Endodermal cell (in vitro differentiated cells): ENCODE data around the gene RUNX1. TPM values are rescaled to one million over a fixed set of nuclear protein-coding genes. Genes with fewer than 3 reads are reported as not detected.

Experiments
- DNase-seq: peaks from one replicate; pipeline ENCODE4 v3.0.0-alpha.2; 2017
- H3K27ac ChIP-seq: 2 replicates; pipeline ENCODE4 v1.5.1; 2013; ENCODE audit warnings: mild to moderate bottlenecking, low read depth, low read length, moderate library complexity
- H3K27me3 ChIP-seq: 2 replicates; pipeline ENCODE4 v1.6.1; 2013; ENCODE audit warnings: mild to moderate bottlenecking, low read length, moderate library complexity; ENCODE audit not compliant: insufficient read depth, control insufficient read depth, poor library complexity, severe bottlenecking
- H3K36me3 ChIP-seq: 2 replicates; pipeline ENCODE4 v1.7.0; 2013; ENCODE audit warnings: mild to moderate bottlenecking, low read length, moderate library complexity; ENCODE audit not compliant: control insufficient read depth, insufficient read depth
- H3K4me1 ChIP-seq: one replicate; pipeline ENCODE4 v1.7.0; 2013; ENCODE audit warnings: low read length; ENCODE audit not compliant: control insufficient read depth, insufficient read depth
- H3K4me3 ChIP-seq: 2 replicates; pipeline ENCODE4 v1.5.1; 2013; ENCODE audit warnings: mild to moderate bottlenecking, low read length, moderate library complexity
- H3K9ac ChIP-seq: 2 replicates; pipeline ENCODE4 v1.6.1; 2013; ENCODE audit warnings: mild to moderate bottlenecking, low read length, moderate library complexity; ENCODE audit not compliant: poor library complexity, severe bottlenecking; ENCODE audit errors: extremely low read depth
- H3K9me3 ChIP-seq: 2 replicates; pipeline ENCODE4 v1.6.1; 2013; ENCODE audit warnings: mild to moderate bottlenecking, low read length, moderate library complexity; ENCODE audit not compliant: control insufficient read depth
- H3K27ac Mint-ChIP-seq: 2 replicates; pipeline ENCODE4 v1.8.0; 2020; ENCODE audit warnings: mixed read lengths
- H3K27me3 Mint-ChIP-seq: 2 replicates; pipeline ENCODE4 v1.8.0; 2021; ENCODE audit warnings: mild to moderate bottlenecking, mixed read lengths; ENCODE audit not compliant: insufficient read depth
- H3K36me3 Mint-ChIP-seq: 2 replicates; pipeline ENCODE4 v1.8.0; 2020; ENCODE audit warnings: low read depth, mixed read lengths
- H3K4me1 Mint-ChIP-seq: 2 replicates; pipeline ENCODE4 v1.8.0; 2020; ENCODE audit warnings: mixed read lengths
- H3K4me3 Mint-ChIP-seq: 2 replicates; pipeline ENCODE4 v1.8.0; 2020; ENCODE audit warnings: mild to moderate bottlenecking, moderate library complexity, mixed read lengths
- H3K9me3 Mint-ChIP-seq: 2 replicates; pipeline ENCODE4 v1.8.0; 2020; ENCODE audit warnings: mild to moderate bottlenecking, mixed read lengths
- WGBS, 2 experiments: methylation state at CpG; one replicate each; pipeline versions ENCODE4 v1.1.5 to v1.1.7; 2013; ENCODE audit warnings: missing lambda C conversion rate in 2 of 2, mixed read lengths in 1 of 2; ENCODE audit not compliant: insufficient coverage in 1 of 2, insufficient read length in 1 of 2; 5-methylcytosine and 5-hydroxymethylcytosine counted together
- total RNA-seq, 2 donors: library from RNA; stranded (reverse); fragmentation: NEBNext Ultra II Directional in 1 of 2; extraction: Animal tissue kit (Norgen Biotek cat#: 25700) in 1 of 2; gene quantifications; 2 replicates in 1 of 2; 3 replicates in 1 of 2; pipeline ENCODE4 v1.2.1, GENCODE V29; 2021
- TF ChIP-seq, protein P1 (sequence below): fragments of 200-600 bp; sonication (generic); conservative IDR thresholded peaks from 2 replicates; pipeline ENCODE4 v1.5.0; 2021; ENCODE audit warnings: antibody characterized with exemption, mild to moderate bottlenecking

RUNX1 gene
- total RNA-seq, 2 donors from 2014 or later: 0.31 to 2.8 TPM

DNA sequence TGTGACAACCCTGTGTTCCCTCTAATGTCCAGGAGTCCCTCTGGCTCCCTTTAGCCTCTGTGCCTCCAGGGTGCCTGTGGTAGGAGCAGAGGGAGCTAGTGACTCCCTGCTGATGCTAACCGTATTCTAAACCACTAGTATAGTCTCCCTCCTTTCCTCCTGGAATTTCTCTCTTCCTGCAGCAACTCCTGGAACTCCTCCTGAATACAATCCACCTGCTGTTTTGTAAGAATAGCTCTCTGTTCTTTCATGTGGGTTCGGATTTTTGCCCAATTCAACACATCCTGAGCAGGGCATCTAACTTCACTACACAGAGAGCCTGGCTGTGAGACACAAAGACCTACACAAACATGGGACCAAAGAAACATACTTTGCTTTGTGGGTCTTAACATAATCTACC lies 107.9 kb downstream of the RUNX1 start:
- H3K4me3 ChIP-seq: no peak overlapping the region
- H3K4me1 ChIP-seq: no peaks in the 10 kb centered on the region
- peaks cover 2% of the 10 kb centered on the region for H3K27me3 ChIP-seq
- no peaks in the 10 kb centered on the region for H3K36me3 ChIP-seq
- no peak overlapping the region for H3K4me3 Mint-ChIP-seq
- H3K27ac Mint-ChIP-seq: no peak overlapping the region
- no peak overlapping the region for H3K9ac ChIP-seq
- TF ChIP-seq, protein P1, sequence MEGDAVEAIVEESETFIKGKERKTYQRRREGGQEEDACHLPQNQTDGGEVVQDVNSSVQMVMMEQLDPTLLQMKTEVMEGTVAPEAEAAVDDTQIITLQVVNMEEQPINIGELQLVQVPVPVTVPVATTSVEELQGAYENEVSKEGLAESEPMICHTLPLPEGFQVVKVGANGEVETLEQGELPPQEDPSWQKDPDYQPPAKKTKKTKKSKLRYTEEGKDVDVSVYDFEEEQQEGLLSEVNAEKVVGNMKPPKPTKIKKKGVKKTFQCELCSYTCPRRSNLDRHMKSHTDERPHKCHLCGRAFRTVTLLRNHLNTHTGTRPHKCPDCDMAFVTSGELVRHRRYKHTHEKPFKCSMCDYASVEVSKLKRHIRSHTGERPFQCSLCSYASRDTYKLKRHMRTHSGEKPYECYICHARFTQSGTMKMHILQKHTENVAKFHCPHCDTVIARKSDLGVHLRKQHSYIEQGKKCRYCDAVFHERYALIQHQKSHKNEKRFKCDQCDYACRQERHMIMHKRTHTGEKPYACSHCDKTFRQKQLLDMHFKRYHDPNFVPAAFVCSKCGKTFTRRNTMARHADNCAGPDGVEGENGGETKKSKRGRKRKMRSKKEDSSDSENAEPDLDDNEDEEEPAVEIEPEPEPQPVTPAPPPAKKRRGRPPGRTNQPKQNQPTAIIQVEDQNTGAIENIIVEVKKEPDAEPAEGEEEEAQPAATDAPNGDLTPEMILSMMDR: no peak
- H3K9me3 ChIP-seq: no peaks in the 10 kb centered on the region
- H3K36me3 Mint-ChIP-seq: no peaks in the 10 kb centered on the region
- no peak overlapping the region for H3K27ac ChIP-seq
- DNase-seq: no peak
- H3K4me1 Mint-ChIP-seq: peaks cover 10% of the 10 kb centered on the region
- H3K9me3 Mint-ChIP-seq: no peaks in the 10 kb centered on the region
- 55 to 63% methylated on average over 1 to 2 of the region's 2 CpGs for WGBS, 2 experiments
- H3K27me3 Mint-ChIP-seq: no peaks in the 10 kb centered on the region

DNA sequence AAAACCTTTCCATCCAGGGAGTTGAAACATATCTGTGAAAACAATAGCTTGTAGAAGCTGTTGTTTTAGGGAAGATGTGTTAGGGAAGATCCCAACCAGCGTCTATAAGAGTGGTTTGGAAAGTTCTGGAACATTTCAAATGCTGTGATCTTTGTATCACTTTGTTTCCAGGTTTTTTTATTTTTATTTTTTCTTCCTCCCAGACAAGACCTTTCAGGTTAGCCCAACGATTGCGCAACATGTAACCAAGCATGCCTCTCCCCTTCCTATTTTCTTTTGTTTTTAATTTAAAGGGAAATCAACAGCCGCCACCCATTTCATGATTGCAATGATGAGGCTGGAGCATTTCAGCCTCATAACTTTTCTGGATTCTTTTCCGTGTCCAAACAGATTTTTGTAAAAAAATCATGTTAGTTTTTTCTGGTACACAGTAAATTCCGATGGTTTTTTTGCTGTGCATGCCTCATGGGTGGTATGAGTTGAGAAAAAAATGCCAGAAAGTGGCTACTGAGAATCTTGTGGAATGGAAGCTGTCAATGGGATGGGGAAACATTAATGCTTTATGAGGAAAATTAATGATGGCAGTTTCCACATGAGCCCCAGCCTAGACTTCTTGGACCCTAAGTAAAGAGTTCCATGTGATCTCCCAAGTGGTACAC lies 109.3 kb downstream of the RUNX1 start:
- H3K9me3 ChIP-seq: no peaks in the 10 kb centered on the region
- WGBS, 2 experiments: 90 to 93% methylated on average over 3 to 6 of the region's 6 CpGs
- H3K27me3 ChIP-seq: no peaks in the 10 kb centered on the region
- no peaks in the 10 kb centered on the region for H3K4me1 ChIP-seq
- no peak overlapping the region for H3K4me3 ChIP-seq
- Mint-ChIP-seq H3K4me3 (no peak overlapping the region), H3K27me3 (peaks cover under 1% of the 10 kb centered on the region), H3K9me3 (no peaks in the 10 kb centered on the region), H3K27ac (no peak overlapping the region), H3K4me1 (peaks cover 10% of the 10 kb centered on the region), H3K36me3 (no peaks in the 10 kb centered on the region)
- DNase-seq: no peak
- H3K27ac ChIP-seq: no peak overlapping the region
- H3K36me3 ChIP-seq: no peaks in the 10 kb centered on the region
- H3K9ac ChIP-seq: no peak overlapping the region
- TF ChIP-seq, protein P1: no peak

DNA sequence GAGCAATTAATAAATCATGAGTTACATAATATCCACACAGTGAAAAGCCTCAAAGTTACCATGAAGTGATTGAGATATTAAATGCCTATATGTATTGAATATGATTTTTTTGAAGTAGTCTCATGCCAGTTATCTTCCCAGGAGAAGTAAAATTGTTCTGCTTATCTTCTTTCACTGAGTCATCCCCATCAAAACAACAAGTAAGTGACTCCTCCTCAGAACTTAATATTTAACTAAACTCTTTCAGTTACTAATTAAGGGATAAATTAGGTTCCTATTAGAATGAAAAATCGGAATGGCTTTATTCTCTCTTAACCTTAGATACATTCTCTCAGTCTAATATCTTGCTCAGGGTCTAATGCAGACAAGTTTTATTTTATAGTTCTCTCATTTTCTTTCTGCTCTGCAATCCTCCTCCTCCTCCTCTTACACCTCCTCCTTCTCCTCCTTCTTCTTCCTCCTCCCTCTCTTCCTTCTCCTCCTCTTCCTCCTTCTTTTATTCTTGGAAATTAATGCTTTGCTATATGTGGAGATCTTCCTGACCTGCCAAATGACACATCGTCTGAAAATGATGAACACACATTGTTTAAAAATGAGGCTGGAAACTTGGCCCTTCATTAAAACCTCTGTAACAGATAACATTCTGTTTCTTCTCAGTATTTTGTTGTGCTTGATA lies 110.9 kb downstream of the RUNX1 start:
- H3K4me1 Mint-ChIP-seq: peaks cover 10% of the 10 kb centered on the region
- DNase-seq: no peak
- H3K4me3 ChIP-seq: no peak overlapping the region
- no peaks in the 10 kb centered on the region for H3K36me3 ChIP-seq
- no peaks in the 10 kb centered on the region for H3K9me3 ChIP-seq
- no peak overlapping the region for H3K4me3 Mint-ChIP-seq
- no peaks in the 10 kb centered on the region for H3K36me3 Mint-ChIP-seq
- no peak overlapping the region for H3K27ac ChIP-seq
- H3K27me3 Mint-ChIP-seq: peaks cover 5% of the 10 kb centered on the region
- TF ChIP-seq, protein P1: no peak
- WGBS, 2 experiments: 85 to 97% methylated on average over 2 of the region's 2 CpGs
- no peak overlapping the region for H3K27ac Mint-ChIP-seq
- no peaks in the 10 kb centered on the region for H3K4me1 ChIP-seq
- no peaks in the 10 kb centered on the region for H3K9me3 Mint-ChIP-seq
- H3K27me3 ChIP-seq: no peaks in the 10 kb centered on the region
- no peak overlapping the region for H3K9ac ChIP-seq
